ENCODE data around the gene NAA25. TPM values are rescaled to one million over a fixed set of nuclear protein-coding genes. Genes with fewer than 3 reads are reported as not detected.

The NAA25 gene
- total and polyA plus RNA-seq, 2 donors (not counting 1 experiment from before 2014, with no cell fraction given): 5.9 to 40.8 TPM

GRCh38 chr12:112140728-112141127 is 32.1 kb upstream of the NAA25 start:
- no peak overlapping the region for H3K27ac ChIP-seq (ENCODE audit: low read length in 2 of 2)
- peaks cover 6% of the 10 kb centered on the region in 2 donors for H3K4me1 ChIP-seq (ENCODE audit: control insufficient read depth in 2 of 2, insufficient read depth in 2 of 2, low read length in 2 of 2)
- no peak overlapping the region for H3K9ac ChIP-seq (ENCODE audit: low read length)
- H3K27me3 ChIP-seq (replicated peaks in 1 of 4; ENCODE audit: control extremely low read depth in 1 of 4, control insufficient read depth in 3 of 4, insufficient read depth in 4 of 4, low read length in 3 of 4): no peaks in the 10 kb centered on the region
- ATAC-seq (ENCODE audit: low read depth) (no peak), DNase-seq (no peak)
- H3K9me3 Mint-ChIP-seq (ENCODE audit: insufficient read depth): no peaks in the 10 kb centered on the region
- H2AFZ ChIP-seq (ENCODE audit: insufficient read depth, low read depth, low read length, poor library complexity, severe bottlenecking): no peak overlapping the region
- H3K9me3 ChIP-seq (ENCODE audit: control extremely low read depth in 1 of 3, control insufficient read depth in 2 of 3, insufficient read depth in 1 of 3, low read length in 2 of 3): no peaks in the 10 kb centered on the region
- H4K20me1 ChIP-seq (ENCODE audit: control insufficient read depth, insufficient read depth, low read length, poor library complexity, severe bottlenecking): no peaks in the 10 kb centered on the region
- H3K4me2 ChIP-seq (replicated peaks; ENCODE audit: low read depth, low read length, poor library complexity, severe bottlenecking): no peak overlapping the region
- intact Hi-C loops (cut with micrococcal nuclease): no loop called here
- TF ChIP-seq CTCF (IDR thresholded peaks at IDR 0.05) (no peak), EZH2 (IDR thresholded peaks at IDR 0.05; ENCODE audit: borderline replicate concordance, insufficient read depth, low read depth, low read length, poor library complexity, severe bottlenecking) (no peak)
- WGBS (ENCODE audit: insufficient coverage): 100% methylated on average over 4 of the region's 5 CpGs
- H3K36me3 ChIP-seq (replicated peaks in 1 of 2; ENCODE audit: control extremely low read depth in 1 of 2, control insufficient read depth in 1 of 2, extremely low read depth in 1 of 2, insufficient read depth in 2 of 2, low read length in 1 of 2): peaks cover 4 to 78% of the 10 kb centered on the region in 2 experiments
- H3K79me2 ChIP-seq (ENCODE audit: control insufficient read depth, insufficient read depth, low read length): peaks cover 26% of the 10 kb centered on the region
- H3K4me1 Mint-ChIP-seq: peaks cover 11% of the 10 kb centered on the region
- ChIA-PET POLR2A (interaction anchor here (0.5 kb wide), 1 partner anchor 31 kb away, joined by 5 read pairs; no protein-coding TSS in a partner anchor), CTCF (interaction anchor here (0.8 kb wide), 1 partner anchor 16 kb away, joined by 3 read pairs; the partner anchor contains the start of gene TRAFD1)
- no peak overlapping the region for H3K27ac Mint-ChIP-seq
- H3K27me3 Mint-ChIP-seq: no peaks in the 10 kb centered on the region
- no peak overlapping the region for H3K4me3 Mint-ChIP-seq
- H3K4me3 ChIP-seq (ENCODE audit: control extremely low read depth in 1 of 5, extremely low read depth in 1 of 5, insufficient read depth in 1 of 5, low read depth in 2 of 5, low read length in 4 of 5): no peak overlapping the region

DNA sequence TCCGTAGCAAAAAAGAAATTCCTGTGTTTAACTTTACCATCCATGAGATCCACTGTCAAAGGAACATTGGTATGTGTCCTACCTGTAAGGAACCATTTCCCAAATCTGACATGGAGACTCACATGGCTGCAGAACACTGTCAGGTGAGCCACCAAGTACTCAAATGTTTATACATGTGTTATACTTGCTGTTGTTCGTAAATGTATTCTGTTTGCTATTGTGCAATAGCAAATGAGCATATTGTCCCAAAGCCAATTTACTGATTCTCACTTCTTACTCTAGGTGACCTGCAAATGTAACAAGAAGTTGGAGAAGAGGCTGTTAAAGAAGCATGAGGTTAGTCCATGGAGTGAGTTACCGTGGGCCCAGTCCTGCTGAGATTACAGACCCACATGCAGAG is 26.1 kb upstream of the NAA25 start:
- Histone ChIP-seq H3K4me3 (ENCODE audit: control extremely low read depth in 1 of 5, extremely low read depth in 1 of 5, insufficient read depth in 1 of 5, low read depth in 2 of 5, low read length in 4 of 5) (no peak overlapping the region), H3K27me3 (replicated peaks in 1 of 4; ENCODE audit: control extremely low read depth in 1 of 4, control insufficient read depth in 3 of 4, insufficient read depth in 4 of 4, low read length in 3 of 4) (no peaks in the 10 kb centered on the region), H2AFZ (ENCODE audit: insufficient read depth, low read depth, low read length, poor library complexity, severe bottlenecking) (no peak overlapping the region), H4K20me1 (ENCODE audit: control insufficient read depth, insufficient read depth, low read length, poor library complexity, severe bottlenecking) (no peaks in the 10 kb centered on the region), H3K36me3 (replicated peaks in 1 of 2; ENCODE audit: control extremely low read depth in 1 of 2, control insufficient read depth in 1 of 2, extremely low read depth in 1 of 2, insufficient read depth in 2 of 2, low read length in 1 of 2) (peaks cover 7 to 56% of the 10 kb centered on the region in 2 experiments), H3K4me2 (replicated peaks; ENCODE audit: low read depth, low read length, poor library complexity, severe bottlenecking) (no peak overlapping the region), H3K4me1 (ENCODE audit: control insufficient read depth in 2 of 2, insufficient read depth in 2 of 2, low read length in 2 of 2) (peaks cover 13 to 17% of the 10 kb centered on the region in 2 donors), H3K79me2 (ENCODE audit: control insufficient read depth, insufficient read depth, low read length) (peaks cover 56% of the 10 kb centered on the region), H3K27ac (ENCODE audit: low read length in 2 of 2) (no peak overlapping the region), H3K9ac (ENCODE audit: low read length) (no peak overlapping the region), H3K9me3 (ENCODE audit: control extremely low read depth in 1 of 3, control insufficient read depth in 2 of 3, insufficient read depth in 1 of 3, low read length in 2 of 3) (no peaks in the 10 kb centered on the region)
- H3K27me3 Mint-ChIP-seq: no peaks in the 10 kb centered on the region
- peaks cover 26% of the 10 kb centered on the region for H3K4me1 Mint-ChIP-seq
- 94% methylated on average over 2 of the region's 3 CpGs for whole genome bisulfite sequencing (ENCODE audit: insufficient coverage)
- intact Hi-C loops (cut with micrococcal nuclease): no loop called here
- no peaks in the 10 kb centered on the region for H3K9me3 Mint-ChIP-seq (ENCODE audit: insufficient read depth)
- CTCF ChIA-PET: no interaction called here
- H3K4me3 Mint-ChIP-seq: no peak overlapping the region
- POLR2A ChIA-PET: no interaction called here
- TF ChIP-seq CTCF (IDR thresholded peaks at IDR 0.05) (no peak), EZH2 (IDR thresholded peaks at IDR 0.05; ENCODE audit: borderline replicate concordance, insufficient read depth, low read depth, low read length, poor library complexity, severe bottlenecking) (no peak)
- no peak overlapping the region for H3K27ac Mint-ChIP-seq
- ATAC-seq (ENCODE audit: low read depth) (no peak), DNase-seq (no peak)

Data from B cell (primary cell).